COR-L47 (cell line): ENCODE data around the gene BPGM.

Experiments used
- DNase-seq: peaks from one replicate; lab custom pipeline; 2025; lab: John Stamatoyannopoulos, UW

BPGM gene

GRCh38 chr7:134646425-134647305 is at the start of gene BPGM:
Gene BPGM (plus strand): TSS chr7:134646853. CDS start chr7:134661508, 14,655 bp downstream.
- peak; percentile 99 for DNase-seq

GRCh38 chr7:134599371-134599770 is 47.3 kb upstream of the BPGM start:
- no peak for DNase-seq

GRCh38 chr7:134601459-134601858 is 45.2 kb upstream of the BPGM start:
- no peak for DNase-seq

- no peak for DNase-seq
Measured at GRCh38 chr7:134602881-134603451, 43.7 kb upstream of the BPGM start.

GRCh38 chr7:134605978-134606923 is 40.4 kb upstream of the BPGM start:
- peak; percentile 26 for DNase-seq

- no peak for DNase-seq
Measured at GRCh38 chr7:134611611-134612151, 35.0 kb upstream of the BPGM start.

- no peak for DNase-seq
Measured at GRCh38 chr7:134612197-134612596, 34.5 kb upstream of the BPGM start.

- no peak for DNase-seq
Measured at GRCh38 chr7:134613623-134614347, 32.9 kb upstream of the BPGM start.

GRCh38 chr7:134616611-134617010 is 30.0 kb upstream of the BPGM start:
- no peak for DNase-seq

GRCh38 chr7:134618756-134619530 is 27.7 kb upstream of the BPGM start:
- DNase-seq: no peak

- DNase-seq: no peak
Measured at GRCh38 chr7:134619627-134620331, 26.9 kb upstream of the BPGM start.

GRCh38 chr7:134622303-134622995 is 24.2 kb upstream of the BPGM start:
- DNase-seq: no peak

GRCh38 chr7:134623193-134623592 is 23.5 kb upstream of the BPGM start:
- DNase-seq: no peak

- DNase-seq: no peak
Measured at GRCh38 chr7:134625550-134625949, 21.1 kb upstream of the BPGM start.

GRCh38 chr7:134627109-134627774 is 19.4 kb upstream of the BPGM start:
- no peak for DNase-seq

GRCh38 chr7:134627775-134628153 is 18.9 kb upstream of the BPGM start:
- no peak for DNase-seq

GRCh38 chr7:134629445-134629844 is 17.2 kb upstream of the BPGM start:
- DNase-seq: no peak

GRCh38 chr7:134630237-134630636 is 16.4 kb upstream of the BPGM start:
- DNase-seq: no peak

- no peak for DNase-seq
Measured at GRCh38 chr7:134630893-134631292, 15.8 kb upstream of the BPGM start.
